Fibroblast of lung (primary cell): Measurements from ENCODE around the gene GRPEL2.

Experiments
- EZH2 ChIP-seq: IDR thresholded peaks from 2 replicates; pipeline ENCODE4 v1.5.1; 2012; ENCODE audit warnings: low read length, control low read depth, mild to moderate bottlenecking; ENCODE audit errors: missing control alignments
- TF ChIP-seq, protein P1 (sequence below), 2 donors: IDR thresholded peaks in 1 of 2; conservative IDR thresholded peaks in 1 of 2; 1 replicate in 1 of 2; 2 replicates in 1 of 2; pipeline ENCODE4 v1.5.1; 2011 to 2012; ENCODE audit warnings: low read length in 2 of 2, control low read depth in 1 of 2, inconsistent platforms in 1 of 2, low read depth in 1 of 2, mild to moderate bottlenecking in 1 of 2

DNA sequence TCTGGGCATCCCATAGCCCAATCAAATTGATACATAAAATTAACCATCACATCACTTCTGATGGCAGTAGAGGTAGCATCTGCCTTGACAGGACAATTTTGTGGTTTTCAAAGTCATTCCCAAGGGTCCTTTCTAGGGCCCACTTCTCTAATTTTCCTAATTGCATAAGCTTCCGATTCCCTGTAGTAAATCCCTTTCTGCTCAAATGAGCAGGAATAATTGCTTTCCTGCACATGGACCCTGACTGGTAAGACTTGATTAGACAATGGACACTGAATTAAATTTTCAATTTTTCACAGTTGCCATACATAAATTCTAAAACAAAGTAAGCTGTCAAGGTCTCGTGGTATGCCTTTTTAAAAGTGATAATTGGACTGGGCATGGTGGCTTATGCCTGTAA, 55.8 kb downstream of the GRPEL2 start:
- TF ChIP-seq, protein P1, sequence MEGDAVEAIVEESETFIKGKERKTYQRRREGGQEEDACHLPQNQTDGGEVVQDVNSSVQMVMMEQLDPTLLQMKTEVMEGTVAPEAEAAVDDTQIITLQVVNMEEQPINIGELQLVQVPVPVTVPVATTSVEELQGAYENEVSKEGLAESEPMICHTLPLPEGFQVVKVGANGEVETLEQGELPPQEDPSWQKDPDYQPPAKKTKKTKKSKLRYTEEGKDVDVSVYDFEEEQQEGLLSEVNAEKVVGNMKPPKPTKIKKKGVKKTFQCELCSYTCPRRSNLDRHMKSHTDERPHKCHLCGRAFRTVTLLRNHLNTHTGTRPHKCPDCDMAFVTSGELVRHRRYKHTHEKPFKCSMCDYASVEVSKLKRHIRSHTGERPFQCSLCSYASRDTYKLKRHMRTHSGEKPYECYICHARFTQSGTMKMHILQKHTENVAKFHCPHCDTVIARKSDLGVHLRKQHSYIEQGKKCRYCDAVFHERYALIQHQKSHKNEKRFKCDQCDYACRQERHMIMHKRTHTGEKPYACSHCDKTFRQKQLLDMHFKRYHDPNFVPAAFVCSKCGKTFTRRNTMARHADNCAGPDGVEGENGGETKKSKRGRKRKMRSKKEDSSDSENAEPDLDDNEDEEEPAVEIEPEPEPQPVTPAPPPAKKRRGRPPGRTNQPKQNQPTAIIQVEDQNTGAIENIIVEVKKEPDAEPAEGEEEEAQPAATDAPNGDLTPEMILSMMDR (conservative IDR thresholded peaks at IDR 0.05 in 1 of 2, IDR thresholded peaks at IDR 0.05 in 1 of 2; ENCODE audit: low read depth in 1 of 2, low read length in 2 of 2), result no peak
- no peak for TF ChIP-seq EZH2
